Epithelial cell of proximal tubule (primary cell): Measurements from ENCODE around the gene CDCA5. TPM values are rescaled to one million over a fixed set of nuclear protein-coding genes. Genes with fewer than 3 reads are reported as not detected.

Source experiments
- DNase-seq: peaks from one replicate; pipeline ENCODE4 v3.0.0-alpha.2; 2011; ENCODE audit warnings: low read depth
- H3K4me3 ChIP-seq: 2 replicates; pipeline ENCODE4 v1.5.1; 2011; ENCODE audit warnings: low read depth, mild to moderate bottlenecking, low read length
- CTCF ChIP-seq: conservative IDR thresholded peaks from 2 replicates; pipeline ENCODE4 v1.5.1; 2012; ENCODE audit warnings: low read depth, mild to moderate bottlenecking, low read length
- total RNA-seq: library from RNA; depleted of rRNA; stranded (reverse); fragments of >200 nt; gene quantifications from 2 replicates; pipeline ENCODE4 v1.2.3, GENCODE V29; 2015

Gene CDCA5
- total RNA-seq, 1 donor from 2014 or later = 32.0 TPM

GRCh38 chr11:65117206-65118096, 33.6 kb upstream of the CDCA5 start, which contains the start of gene ZNHIT2:
Gene ZNHIT2 (minus strand): TSS chr11:65117701. CDS start chr11:65117653, 48 bp downstream.
- peak; percentile 87 for DNase-seq
- TF ChIP-seq CTCF = peak; percentile 90
- peak within 1 kb of the TSS; percentile 91 for H3K4me3 ChIP-seq

GRCh38 chr11:65116370-65117205, 32.7 kb upstream of the CDCA5 start:
- no peak for TF ChIP-seq CTCF
- no peak for DNase-seq
- peak overlapping the region; percentile 91 for H3K4me3 ChIP-seq

GRCh38 chr11:65115361-65116082, 31.7 kb upstream of the CDCA5 start:
- peak overlapping the region; percentile 91 for H3K4me3 ChIP-seq
- no peak for DNase-seq
- TF ChIP-seq CTCF = no peak

GRCh38 chr11:65114538-65115171, 30.8 kb upstream of the CDCA5 start:
- no peak for DNase-seq
- H3K4me3 ChIP-seq = no peak overlapping the region
- no peak for TF ChIP-seq CTCF

GRCh38 chr11:65113839-65114238, 30.0 kb upstream of the CDCA5 start:
- no peak for DNase-seq
- TF ChIP-seq CTCF = no peak

GRCh38 chr11:65113361-65113756, 29.5 kb upstream of the CDCA5 start:
- H3K4me3 ChIP-seq = peak overlapping the region; percentile 82
- no peak for TF ChIP-seq CTCF
- DNase-seq = no peak

More at GRCh38 chr11:65113839-65114238, 30.0 kb upstream of the CDCA5 start:
- H3K4me3 ChIP-seq = no peak overlapping the region
